ENCODE results near the gene MOB3B.

DNA sequence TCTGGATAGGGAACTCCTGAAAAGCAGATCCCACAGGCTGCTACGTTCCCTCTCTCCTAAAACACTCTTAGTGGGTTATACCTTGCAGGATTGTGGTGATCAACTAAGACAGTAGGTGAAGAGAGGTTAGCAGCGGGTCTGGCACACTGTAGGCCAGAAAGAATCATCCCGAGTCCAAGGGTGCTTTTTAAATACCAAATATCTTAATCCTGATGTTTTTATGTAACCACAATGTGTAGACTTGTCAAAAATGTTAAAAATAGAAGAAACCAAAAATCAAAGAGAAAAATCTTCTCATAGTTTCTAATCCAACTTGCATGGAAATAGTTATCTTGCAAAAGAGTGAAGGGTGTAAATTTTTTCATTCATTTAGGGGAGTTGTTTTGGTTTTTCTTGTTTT lies 57.8 kb downstream of the MOB3B start:
- TF ChIP-seq CTCF (IDR thresholded peaks at IDR 0.05) (no peak), JUN (IDR thresholded peaks at IDR 0.05) (no peak), ZSCAN20 (CRISPR knock-in tag; IDR thresholded peaks at IDR 0.05) (no peak)
